ENCODE measurements around the gene RHOH.

DNA sequence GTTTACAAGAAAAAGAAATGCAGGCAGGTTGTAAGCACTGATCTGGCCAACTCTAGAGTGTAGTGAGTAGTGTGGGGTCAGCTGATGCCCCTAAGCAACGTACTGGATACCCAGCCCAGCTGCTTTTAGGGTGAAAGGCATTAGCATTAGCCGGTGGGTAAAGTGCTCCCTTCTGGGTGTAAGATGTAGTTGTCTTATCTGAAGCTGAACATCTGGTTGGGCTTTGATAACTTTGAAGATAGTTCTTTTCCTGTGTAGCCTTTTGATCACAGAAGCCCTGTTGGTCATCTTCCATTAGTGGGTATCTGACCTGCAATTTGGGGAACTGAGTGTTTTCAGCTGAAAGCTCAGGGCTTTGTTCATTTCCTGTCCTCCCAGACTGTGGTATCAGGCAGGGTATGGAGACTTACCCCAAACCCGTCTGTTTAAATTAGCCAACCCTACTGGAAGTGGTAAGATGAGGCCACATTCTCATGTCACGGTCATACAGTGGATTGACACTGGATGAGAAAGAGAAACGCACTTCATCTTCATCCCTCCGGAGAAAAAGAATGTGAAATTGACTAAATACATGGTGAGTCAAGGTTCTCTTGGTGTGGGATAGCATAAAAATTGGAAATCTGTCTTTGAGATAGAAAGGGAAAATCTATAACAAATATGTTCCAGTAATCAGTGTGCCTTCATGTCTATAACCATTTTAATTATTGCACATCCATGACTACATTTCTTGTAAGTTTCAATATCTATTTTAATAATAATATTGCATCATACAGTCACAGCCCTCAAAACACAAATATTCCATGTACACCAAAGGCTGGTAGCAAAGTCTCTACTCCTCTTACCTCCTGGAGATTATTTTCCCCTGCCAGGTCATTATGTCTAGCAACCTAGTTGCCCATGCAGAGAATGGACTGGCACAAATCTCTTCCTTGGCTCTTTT lies 8.7 kb downstream of the RHOH start:
- TF ChIP-seq JUN (IDR thresholded peaks at IDR 0.05) (no peak), REST (IDR thresholded peaks at IDR 0.05) (no peak), ESRRA (IDR thresholded peaks at IDR 0.05; ENCODE audit: borderline replicate concordance, low read length) (no peak)

Measured in A549 (cell line).